NCI-H1694 (cell line): Measurements from ENCODE around the gene WNK4.

Experiments
- DNase-seq: peaks from one replicate; lab custom pipeline; 2025; lab: John Stamatoyannopoulos, UW

Gene WNK4

DNA sequence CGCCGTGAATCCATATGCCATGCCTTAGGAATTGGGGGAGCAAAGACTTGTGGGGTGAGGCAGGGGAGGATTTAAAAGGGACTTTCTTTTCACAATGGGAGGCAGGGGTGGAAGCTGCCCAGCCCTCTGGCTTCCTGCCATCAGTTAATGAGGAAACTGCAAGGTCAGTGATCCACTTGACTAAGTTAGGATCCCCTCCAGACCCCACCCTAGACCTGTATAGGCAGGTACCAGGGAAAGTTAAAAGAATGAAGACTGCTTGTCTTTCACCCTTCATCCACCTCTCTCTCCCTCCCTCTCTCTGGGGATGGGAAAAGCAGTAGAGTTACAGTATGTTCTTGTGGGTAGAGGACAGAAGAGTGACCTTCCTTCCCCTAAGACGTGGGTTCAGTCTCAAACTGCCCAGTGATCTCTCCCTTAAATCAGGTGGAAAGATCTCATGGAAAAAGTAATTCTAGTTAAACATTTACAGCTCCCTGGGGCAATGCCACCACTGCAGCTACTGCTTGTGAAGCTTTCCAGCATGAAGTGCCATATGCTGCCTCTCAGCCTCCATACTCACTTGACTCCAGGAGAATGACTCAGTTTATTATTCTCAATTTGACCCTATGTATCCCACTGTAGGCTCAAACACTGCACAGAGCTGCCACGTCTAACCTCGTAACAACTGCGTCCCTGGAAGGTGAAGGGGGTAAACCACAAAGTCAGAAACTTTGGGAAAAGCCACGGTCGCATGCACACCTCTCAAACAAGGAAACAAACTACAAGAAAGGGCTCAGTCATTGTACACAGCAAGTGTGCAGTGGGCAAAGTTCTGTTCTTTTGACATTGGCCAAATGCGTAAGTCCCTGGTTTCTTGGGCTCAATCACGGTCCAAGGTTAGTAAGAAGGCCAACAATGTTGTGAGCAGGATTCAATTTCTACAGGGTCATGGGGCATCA is 16.9 kb downstream of the WNK4 start:
- no peak for DNase-seq

DNA sequence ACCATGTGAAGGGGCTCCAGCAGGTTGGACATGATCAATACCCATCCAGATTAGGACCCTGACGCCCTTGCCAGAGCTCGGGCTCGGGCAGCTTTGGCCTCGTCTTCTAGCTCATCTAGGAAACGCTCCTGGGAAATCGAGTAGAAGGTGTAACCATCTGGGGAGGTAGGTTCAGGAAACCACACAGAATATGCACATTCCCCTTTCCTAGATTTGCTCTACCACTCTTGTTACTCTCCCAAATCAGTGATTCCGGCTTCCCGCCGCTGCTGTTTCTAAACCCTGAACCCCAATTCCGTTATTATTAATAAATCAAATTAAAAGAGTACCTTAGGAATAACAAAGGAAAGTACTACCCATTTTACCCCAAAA is 17.6 kb downstream of the WNK4 start:
- no peak for DNase-seq

DNA sequence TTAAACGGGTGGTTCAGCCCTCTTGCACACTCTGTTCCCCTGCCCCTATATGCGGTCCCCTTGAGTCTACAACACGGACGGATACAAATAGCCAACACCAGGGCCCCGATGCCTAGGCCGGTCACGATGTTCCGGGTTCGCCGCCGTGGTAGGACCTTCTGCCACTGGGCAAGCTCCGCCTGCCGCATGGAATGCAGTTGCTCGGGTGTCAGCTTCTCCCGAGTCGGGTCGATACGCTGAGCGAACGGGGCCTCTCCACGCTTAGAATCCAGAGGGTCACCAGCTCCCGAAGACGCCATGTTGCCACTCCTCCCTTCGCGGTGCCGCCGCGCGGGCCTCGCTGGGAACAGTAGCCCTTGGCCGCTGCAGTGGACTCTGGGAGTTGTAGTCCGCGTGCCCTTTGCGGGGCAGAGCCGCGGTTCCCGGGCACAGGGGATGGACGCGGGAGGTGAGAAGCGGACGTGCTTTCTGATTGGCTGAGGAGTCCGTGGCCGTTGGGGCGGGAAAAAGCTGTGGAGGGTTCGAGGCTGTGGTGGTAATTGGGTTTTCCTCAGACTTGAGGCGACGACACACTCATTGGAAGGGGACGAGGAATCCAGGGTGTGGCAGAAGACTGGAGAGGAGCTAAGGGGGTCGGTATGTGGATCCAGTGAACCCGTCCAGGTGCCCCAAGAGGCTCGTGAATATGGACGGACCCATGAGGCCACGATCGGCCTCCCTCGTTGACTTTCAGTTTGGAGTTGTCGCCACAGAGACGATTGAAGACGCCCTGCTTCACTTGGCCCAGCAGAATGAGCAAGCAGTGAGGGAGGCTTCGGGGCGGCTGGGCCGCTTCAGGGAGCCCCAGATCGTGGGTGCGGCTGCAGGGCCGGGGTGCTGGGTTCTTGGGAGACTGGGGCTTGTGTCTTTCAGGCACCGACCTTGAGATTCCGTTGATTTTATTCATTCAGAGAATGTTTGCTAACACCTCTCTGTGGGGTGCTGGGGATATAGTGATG is 18.3 kb downstream of the WNK4 start, which contains the start of the genes CNTD1 and COA3:
Gene CNTD1, plus strand, starts transcription at position 479 of the 998 bp plus-strand sequence. Its CDS starts 207 bp downstream, at position 686.
Gene COA3, minus strand, starts transcription at position 322 of the 998 bp plus-strand sequence. Its CDS starts 23 bp downstream, at position 299.
- peak; percentile 65 for DNase-seq

DNA sequence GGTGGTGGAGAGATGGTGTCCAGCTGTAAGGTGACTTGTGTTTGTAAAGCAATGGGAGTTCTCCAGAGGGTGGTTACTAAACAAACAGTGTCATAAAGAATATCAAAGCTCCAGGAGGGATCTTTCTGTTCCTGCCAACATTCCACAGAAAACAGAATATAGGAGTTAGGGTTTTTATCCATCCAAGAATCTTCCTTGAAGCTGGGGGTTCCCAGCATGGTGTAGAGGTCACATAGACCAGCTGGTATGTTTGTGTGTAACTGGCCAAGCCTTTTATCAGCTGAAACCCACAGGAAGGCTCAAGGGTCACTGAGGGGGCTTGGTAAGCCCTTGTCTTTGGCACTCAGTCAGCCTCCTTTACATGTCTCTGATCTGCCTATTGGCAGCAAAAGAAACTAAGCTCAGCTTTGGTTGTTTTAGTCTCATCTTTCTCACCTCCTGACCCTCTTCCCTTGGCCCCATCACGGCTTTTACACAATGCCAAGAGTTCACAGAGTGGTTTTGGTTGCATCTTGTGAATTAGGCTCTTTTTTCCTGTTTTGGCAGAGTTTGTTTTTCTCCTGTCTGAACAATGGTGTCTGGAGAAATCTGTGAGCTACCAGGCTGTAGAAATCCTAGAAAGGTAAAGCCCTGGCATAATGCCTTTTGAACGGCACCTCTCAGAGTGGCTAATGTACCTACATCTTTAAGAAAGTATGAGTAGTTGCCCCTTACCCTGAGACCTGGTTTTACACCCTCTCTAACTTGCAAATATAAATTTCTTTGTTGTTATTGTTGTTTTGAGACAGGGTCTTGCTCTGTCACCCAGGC is 22.9 kb downstream of the WNK4 start:
- DNase-seq, result no peak

DNA sequence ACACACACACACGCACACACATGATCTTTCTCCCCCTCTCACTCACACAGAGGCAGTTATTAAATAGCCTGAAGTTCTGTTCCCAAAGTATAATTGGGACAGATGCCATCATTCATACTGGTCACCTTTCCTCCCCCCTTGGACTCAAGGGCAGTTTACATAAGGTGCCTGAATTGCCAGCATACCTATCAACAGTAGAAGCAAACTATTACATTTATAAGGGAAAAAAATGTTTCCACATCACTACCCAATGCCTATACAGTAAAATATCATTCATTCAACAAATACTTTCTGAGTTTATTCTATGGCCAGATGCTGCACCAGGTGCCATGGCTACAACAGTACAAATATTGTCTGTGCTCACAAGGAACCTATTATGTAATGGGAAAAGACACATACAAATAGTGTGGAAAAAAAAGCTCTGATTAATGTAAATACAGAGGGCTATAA is 24.5 kb downstream of the WNK4 start:
- no peak for DNase-seq

DNA sequence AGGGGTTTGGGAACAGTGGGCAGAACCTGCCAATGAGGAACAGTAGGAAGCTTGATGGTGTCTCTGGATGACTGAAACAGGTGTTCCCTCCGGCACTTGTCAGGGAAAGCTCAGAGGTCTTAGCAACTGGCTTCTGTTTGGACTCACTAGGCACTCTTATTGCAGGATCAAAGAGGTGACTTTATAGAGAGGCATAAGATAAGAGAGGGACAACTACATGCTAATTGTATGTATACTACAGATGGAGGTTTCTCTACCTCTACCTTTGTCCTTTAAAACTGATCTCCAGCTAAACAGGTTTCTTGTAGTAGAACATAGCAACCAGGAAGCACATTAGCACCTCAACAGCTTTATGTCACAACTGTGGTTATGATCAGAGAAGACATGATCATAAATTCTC is 25.8 kb downstream of the WNK4 start:
- DNase-seq, result no peak

DNA sequence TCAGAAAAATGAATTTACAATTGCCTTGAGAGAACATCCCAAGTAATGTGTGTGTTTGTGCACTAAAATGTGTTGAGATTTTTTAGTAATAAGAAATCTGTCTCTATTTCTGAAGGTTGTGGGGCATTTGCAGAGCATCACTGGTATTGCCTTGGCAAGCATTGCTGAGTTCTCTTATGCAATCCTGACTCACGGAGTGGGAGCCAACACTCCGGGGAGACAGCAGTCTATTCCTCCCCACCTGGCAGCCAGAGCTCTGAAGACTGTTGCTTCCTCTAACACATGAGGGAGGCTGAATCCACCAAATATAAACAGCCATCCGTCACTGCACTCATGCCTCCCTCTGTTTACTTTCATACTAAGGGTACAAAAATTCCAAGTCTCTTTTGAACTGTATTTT is 28.8 kb downstream of the WNK4 start:
- no peak for DNase-seq

DNA sequence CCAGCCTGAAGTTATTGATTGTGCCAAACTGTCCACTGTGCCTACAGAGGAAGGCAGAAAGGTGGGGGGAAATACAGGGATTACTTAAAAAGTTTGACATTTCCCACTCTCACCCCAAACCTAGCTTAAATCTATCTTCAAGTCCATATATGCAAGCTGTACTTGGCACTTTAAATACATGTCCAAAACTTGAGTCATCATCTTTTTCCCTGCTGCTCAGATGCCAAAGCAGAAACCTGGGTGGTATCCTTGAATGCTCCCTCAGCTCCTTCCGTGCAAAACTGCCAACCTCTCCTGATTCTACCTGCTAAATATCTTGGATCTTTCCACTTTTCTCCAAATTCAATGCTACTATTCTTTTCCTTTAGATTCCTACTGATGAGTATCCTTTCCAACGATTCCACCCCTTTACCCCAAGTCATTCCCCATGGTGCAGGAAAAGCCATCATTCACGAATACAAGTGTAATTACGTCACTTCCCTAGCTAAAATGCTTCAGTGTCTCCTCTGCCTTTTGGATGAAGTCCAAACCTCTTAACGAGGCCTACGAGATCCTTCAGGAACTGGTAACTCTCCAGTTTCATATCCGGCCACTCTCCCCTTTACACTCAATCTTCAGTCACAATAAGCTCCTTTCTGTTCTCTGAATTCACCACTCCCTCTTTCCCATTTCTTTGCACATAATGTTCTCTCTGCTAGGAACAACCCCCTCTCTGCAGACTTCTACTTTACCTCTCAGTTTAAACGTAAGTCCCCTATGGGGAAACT is 34.4 kb downstream of the WNK4 start:
- DNase-seq, result no peak

DNA sequence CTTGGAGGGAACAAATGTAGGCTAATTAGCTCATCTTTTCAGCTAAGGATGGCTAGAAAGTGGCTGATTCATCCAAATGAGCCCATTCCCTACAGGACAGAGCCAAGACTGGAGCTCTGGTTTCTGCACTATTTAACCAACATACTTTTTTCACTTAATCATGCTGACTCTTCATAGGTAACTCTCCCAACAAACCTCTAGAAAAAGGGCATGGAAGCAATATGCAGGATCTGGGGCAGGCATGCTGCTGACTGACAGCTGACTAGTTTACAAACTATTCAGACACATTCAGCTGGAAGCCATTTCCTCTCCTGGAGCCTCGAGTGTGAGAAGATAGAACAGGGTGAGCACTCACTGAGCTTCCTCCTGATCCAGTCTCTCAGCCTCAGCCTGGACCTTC is 37.5 kb downstream of the WNK4 start:
- no peak for DNase-seq

DNA sequence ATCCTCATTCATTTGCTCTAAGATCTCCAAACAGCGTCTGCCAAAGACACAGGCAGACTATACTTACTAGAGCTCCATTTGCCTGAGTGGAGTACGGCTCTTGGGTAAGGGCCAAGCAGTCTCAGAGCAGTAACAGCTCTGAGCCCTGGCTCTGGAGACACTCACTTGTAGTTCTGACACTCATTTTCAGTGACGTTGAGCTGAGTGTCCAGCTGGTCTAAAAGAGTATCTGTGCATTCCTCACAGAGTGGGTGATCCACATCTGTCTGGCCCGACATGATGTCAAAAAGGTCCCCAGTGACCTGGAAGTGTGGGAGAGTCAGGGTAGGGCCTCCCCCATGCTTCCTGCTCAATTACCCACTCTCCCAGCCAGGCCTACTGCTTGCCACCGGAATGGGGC is 38.0 kb downstream of the WNK4 start:
- no peak for DNase-seq

DNA sequence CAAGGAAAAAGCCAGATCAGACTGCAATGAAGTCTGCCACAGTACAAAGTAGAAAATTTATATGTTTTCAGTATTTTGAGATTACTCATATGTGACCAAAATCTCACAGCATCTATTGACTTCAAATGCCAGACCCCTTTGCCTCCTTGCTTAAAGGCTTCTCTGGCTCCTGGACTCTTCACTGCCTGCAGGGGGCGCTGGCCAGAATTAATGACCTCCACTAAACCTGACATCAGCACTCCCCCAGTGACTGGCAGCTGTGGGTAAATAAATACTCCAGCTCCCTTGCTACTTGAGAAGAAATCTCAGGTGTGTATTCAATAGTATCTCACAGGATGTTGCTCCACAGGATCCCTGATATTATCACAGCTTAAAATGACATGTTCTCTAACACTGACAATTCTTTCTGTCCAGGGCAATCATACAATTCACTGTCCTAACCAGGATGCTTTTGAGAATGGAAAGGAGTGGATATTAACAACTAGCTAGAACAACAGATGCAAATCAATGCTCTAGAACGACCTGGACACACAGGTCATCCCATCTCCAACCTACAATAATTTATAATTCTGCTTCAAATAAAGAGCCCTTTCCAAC is 39.6 kb downstream of the WNK4 start:
- DNase-seq, result peak; percentile 64

DNA sequence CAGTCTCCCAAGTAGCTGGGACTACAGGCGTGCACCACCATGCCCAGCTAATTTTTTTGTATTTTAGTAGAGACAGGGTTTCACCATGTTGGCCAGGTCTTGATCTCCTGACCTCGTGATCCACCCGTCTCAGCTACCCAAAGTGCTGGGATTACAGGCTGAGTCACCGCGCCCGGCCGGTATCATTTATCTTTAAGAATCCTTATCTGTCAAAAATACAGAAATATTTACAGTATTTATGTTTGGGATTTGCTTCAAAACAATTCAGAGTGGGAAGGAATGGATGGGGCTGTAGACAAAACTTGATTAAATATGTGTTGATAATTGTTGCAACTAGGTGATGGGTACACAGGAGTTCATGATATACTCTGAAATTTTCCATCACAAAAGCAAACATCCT is 40.8 kb downstream of the WNK4 start:
- no peak for DNase-seq

DNA sequence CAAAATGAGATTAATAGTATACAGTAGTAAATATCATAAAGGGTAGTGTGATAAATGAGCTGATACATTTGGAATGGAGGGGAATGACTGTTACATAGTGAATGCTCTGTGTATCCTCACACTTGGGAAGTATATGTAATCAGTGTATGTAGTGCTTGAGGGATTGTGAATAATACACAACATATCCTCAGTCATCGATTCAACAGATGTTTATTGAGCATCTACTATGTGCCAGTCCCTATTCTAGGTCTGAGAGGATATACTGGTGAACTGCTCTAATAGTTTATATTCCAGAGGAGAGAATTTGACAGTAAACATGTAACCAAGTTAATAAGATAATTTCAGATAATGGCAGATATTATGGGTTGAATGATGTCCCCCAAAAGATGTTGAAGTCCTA is 47.1 kb downstream of the WNK4 start:
- DNase-seq, result no peak

DNA sequence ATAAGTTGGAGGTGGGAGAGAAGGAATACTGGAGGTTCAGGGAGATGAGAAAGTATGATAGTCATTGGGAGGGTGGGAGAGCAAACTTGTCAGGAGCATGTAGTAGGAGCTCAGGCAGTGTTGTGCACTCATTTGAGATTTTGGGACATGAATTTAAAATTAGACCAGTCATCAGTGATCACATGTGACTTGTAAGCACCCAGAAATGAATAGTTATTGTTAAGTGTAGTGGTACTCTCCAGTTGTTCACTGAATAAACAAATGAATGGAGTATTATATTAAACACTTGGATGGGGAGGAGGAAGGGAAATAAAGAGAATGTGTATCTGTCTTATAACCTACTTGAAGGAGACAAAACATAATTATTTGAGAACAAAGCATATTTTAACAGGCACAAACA is 50.6 kb downstream of the WNK4 start:
- no peak for DNase-seq

DNA sequence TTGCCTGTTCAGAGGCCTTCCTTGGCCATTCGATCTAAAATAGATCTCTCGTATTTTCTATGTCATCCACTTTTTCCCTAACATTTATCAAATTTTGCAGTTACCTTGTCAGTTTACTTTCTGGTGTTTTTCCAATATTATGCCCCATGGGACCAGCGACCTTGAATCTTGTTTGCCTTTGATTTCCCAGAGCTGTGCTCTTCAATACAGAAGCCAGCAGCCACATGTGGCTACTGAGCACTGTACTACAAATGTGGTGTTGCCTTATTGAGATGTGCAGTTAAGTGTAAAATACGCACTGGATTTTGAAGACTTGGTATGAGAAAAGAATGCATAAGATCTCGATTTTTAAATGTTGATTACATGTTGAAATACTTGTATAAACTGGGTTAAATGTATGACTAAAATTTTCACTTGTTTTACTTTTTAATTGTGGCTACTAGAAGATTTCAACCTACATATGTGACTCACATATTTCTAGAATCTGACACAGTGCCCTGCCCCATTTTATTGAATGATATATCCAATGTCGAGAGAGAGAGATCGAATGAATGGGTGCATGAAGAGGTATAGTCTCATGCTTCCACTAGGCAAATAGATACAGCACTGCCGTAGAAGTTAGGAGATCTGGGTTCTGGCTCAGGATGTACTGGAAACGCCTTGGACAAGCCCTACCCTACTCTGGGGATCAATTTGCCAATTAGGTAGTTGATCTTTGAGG is 52.0 kb downstream of the WNK4 start:
- no peak for DNase-seq

DNA sequence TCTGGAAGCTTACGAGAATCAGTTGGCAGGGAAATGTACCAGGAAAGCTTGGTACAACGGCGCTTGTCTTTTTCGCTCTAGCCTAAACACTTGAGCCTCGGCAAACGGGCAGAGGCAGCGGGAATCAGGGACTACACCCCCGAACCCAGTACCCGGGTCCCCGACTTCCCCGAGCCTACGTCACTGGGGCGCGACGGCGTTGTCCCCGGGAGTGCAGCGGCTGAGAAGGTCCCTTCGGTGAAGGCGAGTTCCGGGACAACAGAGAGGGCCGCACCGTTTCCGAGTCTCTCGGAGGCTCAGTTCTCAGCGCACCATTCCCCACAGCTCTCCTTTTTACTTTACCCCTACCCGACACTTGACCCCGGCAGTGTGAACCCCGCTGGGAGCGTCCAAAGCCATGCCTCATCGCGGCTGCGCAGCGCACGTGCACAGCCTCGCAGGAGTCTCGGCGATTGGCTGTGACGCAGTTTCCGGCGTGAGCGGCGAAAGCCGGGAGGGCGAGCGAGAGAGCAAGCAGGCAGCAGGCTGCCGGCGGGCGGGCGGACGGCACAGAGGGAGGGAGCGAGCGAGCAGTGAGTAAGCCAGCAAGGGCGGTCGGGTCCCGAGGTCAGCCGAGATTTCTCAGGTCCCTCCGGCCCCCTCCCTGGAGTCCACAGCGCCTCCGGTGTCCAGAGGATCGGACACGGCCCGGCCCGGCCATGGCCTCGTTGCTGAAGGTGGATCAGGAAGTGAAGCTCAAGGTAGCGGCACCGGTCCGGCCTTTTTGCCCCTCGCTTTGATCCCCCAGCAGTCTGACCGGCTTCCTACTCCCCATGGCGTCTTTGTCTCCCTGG is 52.7 kb downstream of the WNK4 start, which contains the start of gene PSME3:
Gene PSME3, plus strand, starts transcription at position 464 of the 833 bp plus-strand sequence. Its CDS starts 235 bp downstream, at position 699.
- DNase-seq, result peak; percentile 75

DNA sequence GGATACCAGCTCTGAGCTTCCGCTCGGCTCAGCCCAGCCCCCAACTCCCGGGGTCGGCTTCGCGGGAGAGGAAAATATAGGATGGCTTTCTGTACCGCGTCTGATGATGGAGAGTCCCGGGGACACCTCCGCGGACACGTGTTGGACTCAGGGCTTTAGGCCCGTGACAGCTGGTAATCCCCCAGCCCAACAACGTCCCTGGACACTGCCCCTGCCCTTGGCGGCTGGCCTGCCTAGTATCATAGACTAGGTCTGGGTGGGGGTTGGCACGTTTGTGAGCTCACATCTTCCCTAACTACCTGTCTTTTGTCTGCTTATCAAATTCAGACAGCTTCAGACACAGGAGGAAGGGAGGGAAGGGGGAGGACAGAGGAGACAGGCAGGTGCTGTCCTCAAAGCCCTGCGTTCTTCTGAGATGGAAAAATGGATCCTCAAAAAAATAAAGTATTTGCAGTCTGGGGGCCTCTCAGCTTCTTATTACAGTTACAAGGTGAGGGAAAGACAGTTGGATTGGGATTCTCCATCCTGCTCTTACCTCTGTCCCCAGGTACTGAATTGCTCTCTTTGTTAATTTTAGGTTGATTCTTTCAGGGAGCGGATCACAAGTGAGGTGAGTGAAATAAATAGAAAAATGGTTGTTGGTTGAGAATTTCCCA is 53.5 kb downstream of the WNK4 start:
- DNase-seq, result no peak

DNA sequence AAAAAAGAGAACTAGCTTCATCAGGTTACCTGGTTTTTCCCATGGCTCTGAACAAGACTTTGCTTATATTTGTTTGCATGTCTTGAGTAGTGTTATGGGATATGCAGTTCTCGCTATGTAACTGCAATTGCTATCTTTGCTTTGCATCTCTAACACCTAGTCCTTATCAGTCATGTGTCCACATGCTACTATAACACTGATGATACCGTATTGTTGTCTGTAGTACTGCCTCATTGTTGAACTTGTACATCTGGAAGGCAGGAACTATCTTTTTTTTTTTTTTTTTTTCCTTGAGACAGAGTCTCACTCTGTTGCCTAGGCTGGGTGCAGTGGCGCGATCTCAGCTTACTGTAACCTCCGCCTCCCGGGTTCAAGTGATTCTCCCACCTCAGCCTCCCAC is 55.3 kb downstream of the WNK4 start:
- DNase-seq, result no peak
